ENCODE measurements around the gene MIOS.

- TF ChIP-seq CTCF (IDR thresholded peaks at IDR 0.05; ENCODE audit: low read length) (no peak), EZH2 (IDR thresholded peaks at IDR 0.05; ENCODE audit: borderline replicate concordance, low read length) (no peak)
These were observed 84.8 kb downstream of the MIOS start for GRCh38 chr7:7651479-7651878.
